Measurements from ENCODE around the gene PNLDC1.
"Not testable (repeated sequence)": the region's sequence is repeated elsewhere in the genome, so short reads cannot be mapped to it uniquely, and the experiment has no call there.

PNLDC1 gene

GRCh38 chr6:159819932-159820640 is 20.0 kb downstream of the PNLDC1 start:
- peak in 1 of 3 experiments; percentile 27 for DNase-seq (ENCODE audit: low read depth in 3 of 3)

- no peak for DNase-seq (ENCODE audit: low read depth in 3 of 3)
Observed at GRCh38 chr6:159821122-159821521, 21.0 kb downstream of the PNLDC1 start.

- DNase-seq (ENCODE audit: low read depth in 3 of 3), result no peak
Observed at GRCh38 chr6:159821726-159822125, 21.6 kb downstream of the PNLDC1 start.

GRCh38 chr6:159823953-159824352 is 23.9 kb downstream of the PNLDC1 start:
- DNase-seq (ENCODE audit: low read depth in 3 of 3), result no peak

GRCh38 chr6:159824690-159825089 is 24.6 kb downstream of the PNLDC1 start:
- not testable (repeated sequence) for DNase-seq (ENCODE audit: low read depth in 3 of 3)

- DNase-seq (ENCODE audit: low read depth in 3 of 3), result no peak
Observed at GRCh38 chr6:159826004-159826403, 25.9 kb downstream of the PNLDC1 start.

GRCh38 chr6:159826968-159827647 is 27.0 kb downstream of the PNLDC1 start:
- no peak for DNase-seq (ENCODE audit: low read depth in 3 of 3)

GRCh38 chr6:159828074-159828473 is 28.0 kb downstream of the PNLDC1 start:
- no peak for DNase-seq (ENCODE audit: low read depth in 3 of 3)

- no peak for DNase-seq (ENCODE audit: low read depth in 3 of 3)
Observed at GRCh38 chr6:159829526-159829925, 29.4 kb downstream of the PNLDC1 start.

GRCh38 chr6:159830501-159831372 is 30.7 kb downstream of the PNLDC1 start:
- DNase-seq (ENCODE audit: low read depth in 3 of 3), result no peak

- no peak for DNase-seq (ENCODE audit: low read depth in 3 of 3)
Observed at GRCh38 chr6:159831373-159831679, 31.2 kb downstream of the PNLDC1 start.

- no peak for DNase-seq (ENCODE audit: low read depth in 3 of 3)
Observed at GRCh38 chr6:159832946-159833345, 32.9 kb downstream of the PNLDC1 start.

GRCh38 chr6:159833556-159833955 is 33.5 kb downstream of the PNLDC1 start:
- no peak for DNase-seq (ENCODE audit: low read depth in 3 of 3)

- no peak for DNase-seq (ENCODE audit: low read depth in 3 of 3)
Observed at GRCh38 chr6:159833997-159834603, 34.0 kb downstream of the PNLDC1 start.

- DNase-seq (ENCODE audit: low read depth in 3 of 3), result no peak
Observed at GRCh38 chr6:159836718-159837490, 36.8 kb downstream of the PNLDC1 start.

- no peak for DNase-seq (ENCODE audit: low read depth in 3 of 3)
Observed at GRCh38 chr6:159837511-159837910, 37.4 kb downstream of the PNLDC1 start.

- DNase-seq (ENCODE audit: low read depth in 3 of 3), result no peak
Observed at GRCh38 chr6:159838020-159838744, 38.1 kb downstream of the PNLDC1 start.

GRCh38 chr6:159842035-159842434 is 42.0 kb downstream of the PNLDC1 start:
- DNase-seq (ENCODE audit: low read depth in 3 of 3), result no peak

GRCh38 chr6:159844737-159845645 is 44.9 kb downstream of the PNLDC1 start:
- no peak for DNase-seq (ENCODE audit: low read depth in 3 of 3)

- not testable (repeated sequence) for DNase-seq (ENCODE audit: low read depth in 3 of 3)
Observed at GRCh38 chr6:159848552-159848951, 48.5 kb downstream of the PNLDC1 start.
